HG03558 (cell line): ENCODE data around the gene TMEM214.

Source experiments
- ATAC-seq: cut with Tn5 transposase; IDR thresholded peaks from one replicate; pipeline ENCODE4 v1.9.1; 2021; ENCODE audit warnings: moderate number of reproducible peaks; ENCODE audit not compliant: unreplicated experiment; ENCODE audit errors: extremely low read depth

Gene TMEM214

GRCh38 chr2:27032495-27033252 lies at the start of gene TMEM214:
TSS of gene TMEM214 (plus strand) at chr2:27032965. CDS start at chr2:27033016, 51 bp downstream.
- ATAC-seq = peak; percentile 71

- ATAC-seq = no peak
Observed at GRCh38 chr2:26983746-26984145, 49.0 kb upstream of the TMEM214 start.

- ATAC-seq = no peak
Observed at GRCh38 chr2:26985807-26986206, 47.0 kb upstream of the TMEM214 start.

- no peak for ATAC-seq
Observed at GRCh38 chr2:26986576-26986975, 46.2 kb upstream of the TMEM214 start.

- no peak for ATAC-seq
Observed at GRCh38 chr2:26988058-26988860, 44.5 kb upstream of the TMEM214 start.

- ATAC-seq = no peak
Observed at GRCh38 chr2:26989156-26989555, 43.6 kb upstream of the TMEM214 start.

GRCh38 chr2:26991717-26992116 lies 41.0 kb upstream of the TMEM214 start:
- no peak for ATAC-seq

GRCh38 chr2:26993768-26994167 lies 39.0 kb upstream of the TMEM214 start:
- no peak for ATAC-seq

GRCh38 chr2:26994983-26995382 lies 37.8 kb upstream of the TMEM214 start:
- ATAC-seq = no peak

GRCh38 chr2:26997394-26997793 lies 35.4 kb upstream of the TMEM214 start:
- ATAC-seq = no peak

- ATAC-seq = no peak
Observed at GRCh38 chr2:26998323-26998722, 34.4 kb upstream of the TMEM214 start.

GRCh38 chr2:27000228-27000627 lies 32.5 kb upstream of the TMEM214 start:
- no peak for ATAC-seq

- ATAC-seq = no peak
Observed at GRCh38 chr2:27000995-27001394, 31.8 kb upstream of the TMEM214 start.

GRCh38 chr2:27001950-27002349 lies 30.8 kb upstream of the TMEM214 start:
- no peak for ATAC-seq

- no peak for ATAC-seq
Observed at GRCh38 chr2:27003007-27003406, 29.8 kb upstream of the TMEM214 start.

- no peak for ATAC-seq
Observed at GRCh38 chr2:27003857-27004256, 28.9 kb upstream of the TMEM214 start.

- no peak for ATAC-seq
Observed at GRCh38 chr2:27006602-27007415, 26.0 kb upstream of the TMEM214 start.

- no peak for ATAC-seq
Observed at GRCh38 chr2:27007416-27008374, 25.1 kb upstream of the TMEM214 start.

GRCh38 chr2:27008678-27009077 lies 24.1 kb upstream of the TMEM214 start:
- no peak for ATAC-seq

- ATAC-seq = no peak
Observed at GRCh38 chr2:27009083-27009482, 23.7 kb upstream of the TMEM214 start.
